K562 (cell line): Measurements from ENCODE around the gene HOXC10.

Experiments used
- ASH1L ChIP-seq: fragments of 450-650 bp; IDR thresholded peaks from 2 replicates; pipeline ENCODE4 v1.6.1; 2018; ENCODE audit warnings: borderline replicate concordance, mild to moderate bottlenecking, low read depth; ENCODE audit not compliant: partially characterized antibody
- SMARCB1 ChIP-seq: IDR thresholded peaks from 2 replicates; pipeline ENCODE4 v1.6.1; 2011; ENCODE audit warnings: improper control_type of control experiment, low read depth; ENCODE audit not compliant: insufficient read length
- SMC3 ChIP-seq: conservative IDR thresholded peaks from 2 replicates; pipeline ENCODE4 v1.6.1; 2011; ENCODE audit warnings: low read depth, low read length, improper control_type of control experiment; ENCODE audit not compliant: insufficient read depth

- TF ChIP-seq SMARCB1: no peak
- TF ChIP-seq SMC3: no peak
- TF ChIP-seq ASH1L: no peak
Measured at GRCh38 chr12:53963434-53964314, 21.3 kb upstream of the HOXC10 start.
